Large intestine (tissue), 3 donors: ENCODE measurements around the gene BCO2. TPM values are rescaled to one million over a fixed set of nuclear protein-coding genes. Genes with fewer than 3 reads are reported as not detected.

Experiments
- DNase-seq, 2 donors: peaks; one replicate each; pipeline versions ENCODE4 v3.0.0 to v3.0.0-alpha.2; 2013
- H3K27ac ChIP-seq: one replicate; pipeline ENCODE4 v1.5.1; 2013; ENCODE audit warnings: low read length
- H3K27me3 ChIP-seq: 2 replicates; pipeline ENCODE4 v1.6.1; 2013; ENCODE audit warnings: low read length; ENCODE audit not compliant: control insufficient read depth, insufficient read depth
- H3K36me3 ChIP-seq: 2 replicates; pipeline ENCODE4 v1.6.1; 2013; ENCODE audit warnings: low read length; ENCODE audit not compliant: control insufficient read depth, insufficient read depth
- H3K4me1 ChIP-seq: one replicate; pipeline ENCODE4 v1.6.1; 2013; ENCODE audit warnings: low read length; ENCODE audit not compliant: control insufficient read depth, insufficient read depth
- H3K4me3 ChIP-seq: one replicate; pipeline ENCODE4 v1.5.1; 2013; ENCODE audit warnings: low read length
- H3K9me3 ChIP-seq: one replicate; pipeline ENCODE4 v1.6.1; 2013; ENCODE audit warnings: mild to moderate bottlenecking, low read depth, low read length, moderate library complexity; ENCODE audit not compliant: control insufficient read depth
- WGBS: methylation state at CpG from one replicate; pipeline ENCODE4 v1.1.5; 2013; ENCODE audit warnings: low lambda C conversion rate; ENCODE audit not compliant: insufficient coverage; 5-methylcytosine and 5-hydroxymethylcytosine counted together
- polyA plus RNA-seq: library from polyadenylated mRNA; unstranded; fragments of 120-200 nt; gene quantifications from one replicate; pipeline ENCODE4 v1.2.1, GENCODE V29; 2013

Gene BCO2
- polyA plus RNA-seq, 1 donor, result 11.0 TPM

GRCh38 chr11:112226831-112227401, 51.6 kb downstream of the BCO2 start:
- Histone ChIP-seq H3K9me3 (no peaks in the 10 kb centered on the region), H3K4me1 (peaks cover 6% of the 10 kb centered on the region), H3K36me3 (peaks cover 17% of the 10 kb centered on the region), H3K27ac (peak overlapping the region; percentile 99), H3K27me3 (no peaks in the 10 kb centered on the region), H3K4me3 (peak overlapping the region; percentile 95)
- DNase-seq, result no peak
- no CpG with 5 or more reads among the region's 16 CpGs for WGBS

GRCh38 chr11:112227471-112227870, 52.2 kb downstream of the BCO2 start:
- H3K36me3 ChIP-seq, result peaks cover 17% of the 10 kb centered on the region
- peaks cover 6% of the 10 kb centered on the region for H3K4me1 ChIP-seq
- no peaks in the 10 kb centered on the region for H3K27me3 ChIP-seq
- no peaks in the 10 kb centered on the region for H3K9me3 ChIP-seq
- no peak for DNase-seq
- H3K4me3 ChIP-seq, result peak overlapping the region; percentile 95
- no peak overlapping the region for H3K27ac ChIP-seq
- WGBS, result no CpG with 5 or more reads among the region's 4 CpGs

GRCh38 chr11:112228706-112229105, 53.4 kb downstream of the BCO2 start:
- Histone ChIP-seq H3K9me3 (no peaks in the 10 kb centered on the region), H3K27ac (no peak overlapping the region), H3K4me1 (peaks cover 6% of the 10 kb centered on the region), H3K27me3 (no peaks in the 10 kb centered on the region), H3K36me3 (peaks cover 19% of the 10 kb centered on the region), H3K4me3 (no peak overlapping the region)
- WGBS, result 100% methylated on average over 1 of the region's 2 CpGs
- no peak for DNase-seq

- DNase-seq, result no peak
- 100% methylated on average over 1 of the region's 7 CpGs for WGBS
These were observed 53.8 kb downstream of the BCO2 start for GRCh38 chr11:112229159-112229558.

GRCh38 chr11:112229746-112230433, 54.6 kb downstream of the BCO2 start:
- Histone ChIP-seq H3K27me3 (no peaks in the 10 kb centered on the region), H3K4me3 (no peak overlapping the region), H3K36me3 (peaks cover 19% of the 10 kb centered on the region), H3K9me3 (no peaks in the 10 kb centered on the region), H3K4me1 (peaks cover 6% of the 10 kb centered on the region), H3K27ac (no peak overlapping the region)
- DNase-seq, result no peak
- WGBS, result no CpG with 5 or more reads among the region's 3 CpGs

More at GRCh38 chr11:112229159-112229558, 53.8 kb downstream of the BCO2 start:
- Histone ChIP-seq H3K9me3 (no peaks in the 10 kb centered on the region), H3K4me3 (no peak overlapping the region), H3K4me1 (peaks cover 6% of the 10 kb centered on the region), H3K27me3 (no peaks in the 10 kb centered on the region), H3K27ac (no peak overlapping the region), H3K36me3 (peaks cover 19% of the 10 kb centered on the region)

GRCh38 chr11:112231952-112232351, 56.6 kb downstream of the BCO2 start:
- Histone ChIP-seq H3K4me1 (peaks cover 6% of the 10 kb centered on the region), H3K4me3 (no peak overlapping the region), H3K27ac (no peak overlapping the region), H3K36me3 (peaks cover 37% of the 10 kb centered on the region), H3K9me3 (no peaks in the 10 kb centered on the region), H3K27me3 (no peaks in the 10 kb centered on the region)
- no peak for DNase-seq
- WGBS, result no CpG with 5 or more reads among the region's 2 CpGs

GRCh38 chr11:112235750-112236390, 60.6 kb downstream of the BCO2 start:
- no peaks in the 10 kb centered on the region for H3K9me3 ChIP-seq
- H3K36me3 ChIP-seq, result peaks cover 37% of the 10 kb centered on the region
- no peaks in the 10 kb centered on the region for H3K27me3 ChIP-seq
- H3K4me3 ChIP-seq, result no peak overlapping the region
- WGBS, result 100% methylated on average over 2 of the region's 8 CpGs
- no peak for DNase-seq
- no peak overlapping the region for H3K27ac ChIP-seq
- no peaks in the 10 kb centered on the region for H3K4me1 ChIP-seq

GRCh38 chr11:112237451-112237850, 62.1 kb downstream of the BCO2 start:
- no CpG with 5 or more reads among the region's 4 CpGs for WGBS
- Histone ChIP-seq H3K27me3 (no peaks in the 10 kb centered on the region), H3K9me3 (no peaks in the 10 kb centered on the region), H3K27ac (no peak overlapping the region), H3K36me3 (peaks cover 31% of the 10 kb centered on the region), H3K4me1 (no peaks in the 10 kb centered on the region), H3K4me3 (no peak overlapping the region)
- no peak for DNase-seq

GRCh38 chr11:112238041-112238440, 62.7 kb downstream of the BCO2 start:
- H3K4me3 ChIP-seq, result no peak overlapping the region
- H3K27ac ChIP-seq, result no peak overlapping the region
- no peaks in the 10 kb centered on the region for H3K27me3 ChIP-seq
- WGBS, result 88% methylated on average over 1 of the region's 3 CpGs
- no peak for DNase-seq
- no peaks in the 10 kb centered on the region for H3K4me1 ChIP-seq
- H3K36me3 ChIP-seq, result peaks cover 31% of the 10 kb centered on the region
- H3K9me3 ChIP-seq, result no peaks in the 10 kb centered on the region

GRCh38 chr11:112241486-112241885, 66.2 kb downstream of the BCO2 start:
- DNase-seq, result peak in 1 of 2 donors; percentile 23
- Histone ChIP-seq H3K36me3 (peaks cover 18% of the 10 kb centered on the region), H3K4me1 (no peaks in the 10 kb centered on the region), H3K9me3 (peaks cover 7% of the 10 kb centered on the region), H3K27ac (no peak overlapping the region), H3K27me3 (no peaks in the 10 kb centered on the region), H3K4me3 (no peak overlapping the region)
- WGBS, result no CpG with 5 or more reads among the region's 3 CpGs
